NCI-H510A treated with DMSO at 0.1 percent for 48 hours (cell line): Measurements from ENCODE around the gene KCNH1.

Experiments
- DNase-seq: peaks from one replicate; lab custom pipeline; 2025; lab: John Stamatoyannopoulos, UW

The KCNH1 gene

GRCh38 chr1:210814382-210815123 lies 319.4 kb downstream of the KCNH1 start:
- DNase-seq = no peak

DNA sequence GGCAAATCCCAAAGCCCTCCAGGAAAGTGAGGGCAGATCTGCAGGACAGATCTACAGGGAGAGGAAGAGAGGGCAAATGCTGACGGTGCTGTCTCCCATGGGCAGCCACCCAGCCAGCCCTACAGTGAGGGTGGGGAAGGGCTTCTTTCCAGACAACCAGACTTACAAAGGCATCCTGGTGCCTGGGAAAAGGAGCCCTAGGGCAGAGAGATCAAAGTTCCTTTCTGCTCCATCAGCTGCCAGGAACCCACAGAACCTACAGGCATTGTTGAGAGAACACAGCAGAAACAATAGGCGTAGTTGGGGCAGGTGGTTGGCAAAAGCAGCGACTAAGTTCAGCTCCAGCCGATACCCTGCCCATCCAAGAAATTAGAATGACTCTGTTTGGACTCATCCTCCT lies 332.4 kb downstream of the KCNH1 start:
- DNase-seq = no peak

- DNase-seq = no peak
Observed at GRCh38 chr1:210800756-210801155, 333.2 kb downstream of the KCNH1 start.

DNA sequence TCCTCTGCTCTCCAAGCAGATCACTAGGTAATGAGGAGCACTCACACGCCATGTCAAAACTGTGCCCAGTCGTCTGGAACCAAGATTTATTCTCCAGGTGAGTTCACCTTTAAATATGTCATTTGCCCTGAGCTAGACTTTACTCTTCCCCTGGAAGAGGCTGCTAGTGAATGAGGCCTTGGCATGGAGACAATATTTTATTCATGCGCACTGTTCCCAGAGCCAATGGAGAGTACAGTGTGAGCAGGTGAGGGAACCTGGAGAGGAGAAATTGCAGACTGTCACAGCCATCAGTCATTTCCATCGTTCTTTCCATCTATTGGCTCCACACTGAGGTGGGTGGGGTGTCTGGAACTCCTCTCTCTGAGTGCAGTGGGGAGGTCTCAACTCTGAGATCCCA lies 333.6 kb downstream of the KCNH1 start:
- DNase-seq = no peak

DNA sequence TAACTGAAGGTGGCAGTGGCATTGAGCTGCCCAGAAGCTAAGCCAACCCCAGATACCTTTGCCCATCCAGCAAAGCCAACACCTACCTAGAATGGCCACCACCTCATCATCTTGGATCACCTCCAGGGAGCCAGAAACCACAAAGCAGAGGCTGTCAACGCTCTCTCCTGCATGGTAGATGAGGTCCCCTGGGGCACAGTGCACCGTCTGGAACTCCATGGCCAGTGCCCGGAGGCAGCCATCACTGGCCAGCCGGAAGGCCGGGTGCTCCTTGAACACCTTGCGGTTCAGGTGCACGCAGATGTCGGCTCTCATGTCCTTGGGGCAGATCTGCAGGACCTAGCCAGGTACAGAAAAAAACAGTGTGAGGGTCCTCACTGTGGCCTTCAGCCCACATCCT lies 336.5 kb downstream of the KCNH1 start:
- no peak for DNase-seq

DNA sequence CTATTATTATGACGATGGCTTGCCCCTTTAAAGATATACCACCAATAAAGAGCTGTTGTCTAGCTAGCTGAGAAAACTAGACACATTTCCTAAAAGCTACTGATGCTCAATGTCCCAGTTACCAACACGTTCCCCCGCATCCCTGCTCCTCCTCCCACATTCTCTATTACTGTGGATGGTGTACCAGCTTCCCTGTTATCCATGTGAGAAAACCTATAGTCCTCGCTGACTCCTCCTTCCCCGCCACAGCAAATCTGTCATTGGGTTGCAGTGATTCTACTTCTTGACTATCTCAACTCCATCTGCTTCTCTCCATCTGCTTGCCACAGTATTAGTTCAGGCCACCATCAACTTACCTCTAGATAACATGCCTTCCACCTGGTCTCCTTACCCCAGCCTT lies 337.5 kb downstream of the KCNH1 start:
- DNase-seq = no peak

DNA sequence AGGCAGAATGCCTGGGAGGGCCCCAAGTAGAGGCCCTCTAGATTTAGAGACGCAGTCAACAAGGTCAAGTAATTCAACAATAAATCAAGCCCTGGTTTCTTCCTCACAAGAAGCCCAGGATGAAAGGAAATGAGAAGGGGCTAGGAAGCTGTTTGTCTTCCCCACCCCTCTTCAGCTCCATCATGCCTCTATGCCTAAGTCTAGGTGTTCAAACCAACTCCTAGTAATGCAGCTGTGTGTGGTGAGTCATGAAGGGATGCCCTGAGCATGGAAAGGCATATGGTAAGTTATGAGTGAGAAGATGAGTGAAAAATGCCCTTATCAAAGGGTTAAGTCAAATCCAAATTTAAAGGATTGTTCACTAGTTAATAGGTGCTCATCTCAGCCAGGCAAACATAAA lies 339.5 kb downstream of the KCNH1 start:
- DNase-seq = no peak

GRCh38 chr1:210792250-210793102 lies 341.5 kb downstream of the KCNH1 start:
- DNase-seq = no peak

GRCh38 chr1:210790196-210790595 lies 343.8 kb downstream of the KCNH1 start:
- no peak for DNase-seq

- no peak for DNase-seq
Observed at GRCh38 chr1:210787800-210788199, 346.1 kb downstream of the KCNH1 start.

DNA sequence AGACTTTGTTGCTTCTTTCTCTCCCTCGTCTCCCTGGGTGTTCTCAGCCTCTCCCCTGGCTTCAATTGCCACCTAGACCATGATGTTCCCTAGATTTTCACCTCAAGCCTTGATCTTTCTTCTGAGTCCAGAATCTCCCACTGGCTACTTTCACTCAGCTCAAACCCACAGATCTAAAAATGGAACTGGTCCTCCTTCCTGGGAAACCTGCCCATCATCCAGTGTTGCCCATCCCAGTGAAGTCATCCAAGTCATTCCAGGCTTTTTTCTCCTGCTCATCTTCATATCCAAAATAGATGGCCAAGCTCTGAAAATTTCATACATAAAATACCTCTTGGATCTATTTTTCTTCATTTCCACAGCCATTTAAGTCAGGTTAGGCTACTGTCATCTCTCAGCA lies 347.4 kb downstream of the KCNH1 start:
- DNase-seq = no peak

DNA sequence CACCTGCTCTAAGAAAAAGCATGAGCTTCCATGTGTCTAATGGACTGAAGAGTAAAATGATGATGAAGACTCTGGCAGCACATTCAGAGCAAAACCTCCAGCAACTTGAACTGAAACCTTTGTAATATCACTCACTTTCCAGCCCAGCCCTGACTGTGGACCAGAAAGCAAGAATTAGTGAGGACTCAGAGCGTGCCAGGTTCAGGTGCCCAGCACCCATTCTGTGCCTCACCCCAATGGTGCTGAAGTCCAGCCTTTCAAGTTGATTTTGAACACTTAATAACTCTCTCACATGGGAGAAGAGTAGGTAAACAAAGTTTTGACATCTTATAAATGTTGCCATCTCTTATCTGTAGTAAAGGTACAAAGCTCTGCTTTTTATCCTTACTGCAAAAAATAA lies 350.0 kb downstream of the KCNH1 start:
- DNase-seq = no peak

DNA sequence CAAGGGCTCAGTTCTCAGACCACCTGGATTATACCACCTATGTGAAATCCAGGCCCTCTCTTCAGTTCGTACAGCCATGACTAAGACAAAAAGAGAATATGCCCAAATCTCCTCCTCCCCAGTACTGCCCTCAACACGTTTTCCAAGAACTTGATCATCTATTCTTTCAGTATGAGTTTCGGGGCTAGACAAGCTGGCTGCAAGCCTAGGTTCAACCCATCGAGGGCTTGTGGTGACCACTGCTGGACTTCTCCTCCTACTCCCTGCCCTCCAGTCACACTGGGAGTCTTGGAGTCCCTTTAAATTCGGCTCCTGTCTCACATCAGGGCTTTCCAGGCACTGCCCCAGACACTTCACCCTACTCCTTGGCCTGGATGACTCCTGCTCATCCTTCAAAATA lies 352.3 kb downstream of the KCNH1 start:
- no peak for DNase-seq

- DNase-seq = no peak
Observed at GRCh38 chr1:210779269-210779668, 354.7 kb downstream of the KCNH1 start.

DNA sequence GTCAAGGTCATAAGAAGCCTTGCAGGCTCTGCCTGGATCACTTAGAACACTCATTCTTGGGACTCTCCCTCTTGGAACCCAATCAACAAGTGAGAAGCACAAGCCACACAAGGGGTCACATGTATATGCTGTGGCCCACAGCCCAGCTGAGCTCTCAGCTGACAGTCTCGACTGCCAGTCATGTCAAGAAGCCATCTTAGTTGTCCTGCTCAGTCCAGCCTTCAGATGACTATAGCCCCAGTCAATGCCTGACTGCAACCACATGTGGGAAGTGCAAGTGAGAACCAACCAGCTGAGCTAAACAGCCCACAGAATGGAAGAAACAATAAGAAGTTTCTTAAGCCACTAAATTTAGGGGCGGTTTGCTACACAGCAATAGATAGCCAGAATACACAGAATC lies 356.0 kb downstream of the KCNH1 start:
- DNase-seq = no peak

- no peak for DNase-seq
Observed at GRCh38 chr1:210776712-210777111, 357.2 kb downstream of the KCNH1 start.

GRCh38 chr1:210775289-210775688 lies 358.7 kb downstream of the KCNH1 start:
- DNase-seq = no peak

DNA sequence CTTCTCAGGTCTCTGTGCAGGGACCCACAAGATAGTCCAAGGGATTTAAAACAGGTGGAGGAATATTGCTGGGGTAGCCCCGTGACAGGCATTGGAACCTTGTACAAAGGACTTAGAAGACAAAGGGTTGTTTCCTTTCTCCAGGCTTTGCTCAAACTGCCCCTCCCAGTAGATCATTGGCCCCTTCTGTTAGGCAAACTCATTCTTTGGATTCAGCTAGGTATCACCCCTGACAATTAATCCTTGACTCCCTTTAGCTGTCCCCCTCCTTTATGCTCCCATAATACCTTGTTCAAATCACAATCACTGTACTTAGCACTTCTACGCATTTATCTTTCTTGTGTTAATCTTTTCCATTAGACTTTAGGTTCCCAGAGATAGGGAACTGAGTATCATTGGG lies 360.5 kb downstream of the KCNH1 start:
- no peak for DNase-seq

DNA sequence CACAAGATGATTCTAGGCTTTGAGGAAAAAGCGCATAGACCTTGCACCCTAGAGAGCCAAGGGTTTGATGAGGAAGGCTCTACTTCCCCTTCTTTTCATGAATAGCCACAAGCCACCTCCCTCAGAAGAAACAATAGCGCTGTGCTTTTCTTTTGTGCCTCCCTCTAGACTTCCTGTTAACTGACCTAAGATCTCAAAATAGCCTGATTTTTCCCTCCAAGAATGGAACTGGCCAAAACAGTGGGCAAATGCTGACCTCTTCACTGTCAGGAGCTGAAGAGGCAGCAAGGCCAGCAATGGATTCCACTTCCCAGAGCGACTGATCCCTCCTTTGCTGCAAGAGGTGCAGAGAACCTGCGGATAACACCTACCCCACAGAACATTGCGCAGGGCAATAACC lies 362.8 kb downstream of the KCNH1 start:
- no peak for DNase-seq

DNA sequence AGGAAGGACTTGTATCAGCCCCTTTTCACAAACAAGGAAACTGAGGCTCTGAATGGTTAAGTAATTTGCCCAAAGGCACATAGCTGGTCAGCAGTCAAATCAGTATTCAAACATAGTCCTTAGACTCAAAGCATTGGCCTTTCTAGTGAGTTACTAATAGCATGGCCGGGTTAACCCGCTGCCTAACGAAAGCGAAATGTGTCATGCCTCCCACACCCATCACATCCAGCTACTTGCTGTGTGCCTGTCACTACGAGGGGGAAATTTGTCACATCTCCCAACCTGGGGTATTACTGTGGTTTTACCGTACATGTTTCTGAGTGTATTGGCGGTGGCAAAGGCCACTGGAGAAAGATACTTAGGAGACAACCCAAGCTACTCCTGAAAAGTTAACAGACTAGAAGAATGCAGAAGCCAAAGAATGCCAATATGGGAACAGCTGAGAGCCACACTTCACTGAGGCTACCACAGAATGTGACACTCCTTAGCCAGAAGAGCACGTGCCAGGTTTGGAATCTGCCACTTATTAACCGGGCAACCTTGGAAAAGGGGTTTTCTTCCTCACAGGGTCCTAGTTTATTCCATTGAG lies 363.5 kb downstream of the KCNH1 start:
- no peak for DNase-seq

- no peak for DNase-seq
Observed at GRCh38 chr1:210769473-210769872, 364.5 kb downstream of the KCNH1 start.

GRCh38 chr1:210764536-210764935 lies 369.4 kb downstream of the KCNH1 start:
- DNase-seq = no peak

DNA sequence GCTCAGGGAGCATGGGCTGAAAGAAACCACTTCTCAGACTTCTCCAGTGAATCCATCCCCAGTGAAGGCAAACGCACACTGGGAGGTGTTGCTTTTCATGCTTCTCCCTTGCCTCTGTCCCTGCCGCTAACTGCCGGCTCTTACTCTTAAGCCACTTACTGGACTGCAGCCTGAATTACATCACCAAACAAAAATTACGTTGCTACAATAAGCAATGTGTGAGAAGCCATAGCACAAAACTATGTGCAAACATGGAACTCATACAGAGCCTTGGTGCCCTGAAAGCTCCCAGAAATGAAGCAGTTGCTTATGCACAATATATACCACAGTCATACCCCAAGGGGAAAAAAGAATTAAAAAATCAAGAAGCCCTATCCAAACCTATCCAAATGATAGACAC lies 375.2 kb downstream of the KCNH1 start:
- DNase-seq = no peak
